Measurements from ENCODE around the gene COMMD4.

The COMMD4 gene

DNA sequence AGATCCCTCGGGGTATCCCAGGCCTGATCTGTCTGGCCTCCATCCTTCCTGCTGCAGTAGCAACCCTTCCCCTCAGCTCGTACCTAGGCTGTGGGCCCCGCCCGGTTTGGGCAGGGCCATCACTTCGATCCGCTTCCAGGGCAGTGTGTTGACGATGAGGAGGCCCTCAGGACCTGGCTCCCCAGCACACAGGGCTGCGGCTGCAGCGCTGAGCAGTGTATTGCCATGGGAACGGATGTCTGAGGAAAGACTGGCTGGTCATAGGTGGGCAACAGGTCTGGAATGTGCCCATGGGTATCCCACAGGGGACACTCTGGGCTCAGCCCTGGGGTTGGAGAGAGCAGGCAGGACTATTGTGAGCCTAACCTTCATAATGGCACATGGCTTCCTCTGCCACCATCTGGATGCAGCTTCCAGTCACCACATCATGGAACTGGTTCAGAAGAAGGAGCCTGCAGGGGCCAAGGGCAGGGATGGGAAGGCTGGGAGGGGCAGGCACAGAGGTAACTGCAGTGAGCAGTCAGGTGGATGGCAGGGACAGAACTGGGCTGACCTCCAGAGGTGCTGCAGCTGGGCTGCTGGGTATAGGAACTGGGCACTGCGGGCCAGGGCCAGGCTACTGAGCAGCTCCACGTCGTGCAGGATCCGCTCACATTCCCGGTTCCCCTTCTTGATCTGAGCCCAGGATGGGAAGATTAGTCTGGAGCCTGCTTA lies 23.8 kb downstream of the COMMD4 start:
- Histone ChIP-seq H3K27me3 (ENCODE audit: control insufficient read depth in 1 of 2, insufficient read depth in 1 of 2, low read length in 2 of 2) (no peaks in the 10 kb centered on the region), H3K4me2 (ENCODE audit: low read length, poor library complexity, severe bottlenecking) (no peak overlapping the region), H3K27ac (ENCODE audit: low read length, poor library complexity, severe bottlenecking) (no peak overlapping the region), H3K23ac (ENCODE audit: low read length in 2 of 2) (no peak overlapping the region), H2BK5ac (ENCODE audit: low read depth, low read length, poor library complexity, severe bottlenecking) (no peak overlapping the region), H2BK15ac (ENCODE audit: low read depth, poor library complexity, severe bottlenecking) (no peak overlapping the region), H3K79me1 (replicated peaks; ENCODE audit: low read length, poor library complexity, severe bottlenecking) (peaks cover 18% of the 10 kb centered on the region), H3K9ac (ENCODE audit: low read length) (no peak overlapping the region), H2BK120ac (ENCODE audit: low read depth, low read length) (no peak overlapping the region), H2AK5ac (ENCODE audit: low read length, severe bottlenecking) (no peak overlapping the region), H3K18ac (ENCODE audit: low read depth in 1 of 2, low read length in 2 of 2) (no peak overlapping the region), H3K9me3 (ENCODE audit: control insufficient read depth, low read length) (no peaks in the 10 kb centered on the region), H3K36me3 (ENCODE audit: control insufficient read depth in 1 of 2, insufficient read depth in 2 of 2, low read depth in 1 of 2, low read length in 2 of 2) (peaks cover 82 to 87% of the 10 kb centered on the region in 2 experiments), H3K4me1 (ENCODE audit: control insufficient read depth, insufficient read depth, low read depth, low read length) (no peaks in the 10 kb centered on the region), H3K14ac (ENCODE audit: low read length in 2 of 2) (no peak overlapping the region), H4K91ac (ENCODE audit: low read length) (no peak overlapping the region), H2AFZ (ENCODE audit: low read depth, low read length) (no peak overlapping the region), H4K8ac (ENCODE audit: low read length) (no peak overlapping the region), H3K4me3 (ENCODE audit: insufficient read depth in 1 of 2, low read depth in 1 of 2, low read length in 2 of 2) (no peak overlapping the region), H3K4ac (ENCODE audit: low read depth in 1 of 2, low read length in 2 of 2) (no peak overlapping the region), H2BK12ac (ENCODE audit: low read length in 2 of 2) (no peak overlapping the region)
- DNase-seq, result no peak
- 96% methylated on average over 15 of the region's 15 CpGs for WGBS

DNA sequence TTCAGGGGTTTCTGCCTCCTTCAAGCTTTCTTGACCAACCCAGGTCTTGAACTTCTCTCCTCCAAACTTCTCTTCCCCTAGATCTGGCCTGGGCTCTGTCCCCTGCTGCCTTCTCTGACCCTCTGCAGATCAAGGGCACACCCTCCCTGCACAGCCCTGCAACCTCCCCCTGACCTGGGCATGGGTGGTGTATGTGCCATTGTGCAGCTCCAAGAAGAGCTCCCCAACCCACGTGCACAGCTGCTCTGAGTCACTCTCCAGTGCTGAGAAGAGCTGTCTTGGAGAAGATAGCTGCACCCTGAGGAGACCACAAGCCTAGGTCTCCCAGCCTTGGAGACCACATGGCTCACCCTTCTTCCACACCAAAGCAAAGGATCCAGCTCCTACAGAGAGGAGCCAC lies 24.5 kb downstream of the COMMD4 start:
- H3K4me1 ChIP-seq (ENCODE audit: control insufficient read depth, insufficient read depth, low read depth, low read length), result no peaks in the 10 kb centered on the region
- no peak overlapping the region for H4K91ac ChIP-seq (ENCODE audit: low read length)
- H2AK5ac ChIP-seq (ENCODE audit: low read length, severe bottlenecking), result no peak overlapping the region
- no peak overlapping the region for H3K27ac ChIP-seq (ENCODE audit: low read length, poor library complexity, severe bottlenecking)
- 92% methylated on average over 1 of the region's 1 CpG for WGBS
- no peak overlapping the region for H2BK120ac ChIP-seq (ENCODE audit: low read depth, low read length)
- DNase-seq, result no peak
- H3K14ac ChIP-seq (ENCODE audit: low read length in 2 of 2), result no peak overlapping the region
- H2BK5ac ChIP-seq (ENCODE audit: low read depth, low read length, poor library complexity, severe bottlenecking), result no peak overlapping the region
- H3K79me1 ChIP-seq (replicated peaks; ENCODE audit: low read length, poor library complexity, severe bottlenecking), result peaks cover 19% of the 10 kb centered on the region
- no peak overlapping the region for H3K23ac ChIP-seq (ENCODE audit: low read length in 2 of 2)
- H3K4me2 ChIP-seq (ENCODE audit: low read length, poor library complexity, severe bottlenecking), result no peak overlapping the region
- no peak overlapping the region for H3K9ac ChIP-seq (ENCODE audit: low read length)
- no peak overlapping the region for H4K8ac ChIP-seq (ENCODE audit: low read length)
- peaks cover 83 to 85% of the 10 kb centered on the region in 2 experiments for H3K36me3 ChIP-seq (ENCODE audit: control insufficient read depth in 1 of 2, insufficient read depth in 2 of 2, low read depth in 1 of 2, low read length in 2 of 2)
- H3K9me3 ChIP-seq (ENCODE audit: control insufficient read depth, low read length), result no peaks in the 10 kb centered on the region
- no peak overlapping the region for H3K4ac ChIP-seq (ENCODE audit: low read depth in 1 of 2, low read length in 2 of 2)
- no peaks in the 10 kb centered on the region for H3K27me3 ChIP-seq (ENCODE audit: control insufficient read depth in 1 of 2, insufficient read depth in 1 of 2, low read length in 2 of 2)
- no peak overlapping the region for H2AFZ ChIP-seq (ENCODE audit: low read depth, low read length)
- H3K4me3 ChIP-seq (ENCODE audit: insufficient read depth in 1 of 2, low read depth in 1 of 2, low read length in 2 of 2), result no peak overlapping the region
- H2BK15ac ChIP-seq (ENCODE audit: low read depth, poor library complexity, severe bottlenecking), result no peak overlapping the region
- H2BK12ac ChIP-seq (ENCODE audit: low read length in 2 of 2), result no peak overlapping the region
- no peak overlapping the region for H3K18ac ChIP-seq (ENCODE audit: low read depth in 1 of 2, low read length in 2 of 2)

DNA sequence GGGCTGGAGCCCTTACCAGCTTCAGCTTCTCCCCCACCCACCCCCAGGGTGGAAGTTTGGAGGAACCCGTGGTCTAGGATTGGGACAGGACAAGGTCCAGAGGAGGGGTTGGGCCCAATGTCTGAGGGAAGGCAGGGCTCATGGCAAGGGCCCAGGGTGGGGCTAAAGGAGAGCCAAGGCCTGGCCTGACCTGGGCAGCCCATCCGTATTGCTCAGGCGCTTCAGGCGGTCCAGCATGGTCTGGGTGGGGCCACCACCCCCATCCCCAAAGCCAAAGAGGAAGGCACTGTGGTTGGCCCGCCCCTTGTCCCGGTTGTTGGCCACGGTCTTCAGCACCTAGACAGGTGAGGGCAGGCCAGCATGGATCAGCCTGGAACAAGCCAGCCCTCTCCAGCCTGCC lies 25.0 kb downstream of the COMMD4 start:
- WGBS, result 99% methylated on average over 6 of the region's 7 CpGs
- H2AK5ac ChIP-seq (ENCODE audit: low read length, severe bottlenecking), result no peak overlapping the region
- no peak overlapping the region for H3K27ac ChIP-seq (ENCODE audit: low read length, poor library complexity, severe bottlenecking)

DNA sequence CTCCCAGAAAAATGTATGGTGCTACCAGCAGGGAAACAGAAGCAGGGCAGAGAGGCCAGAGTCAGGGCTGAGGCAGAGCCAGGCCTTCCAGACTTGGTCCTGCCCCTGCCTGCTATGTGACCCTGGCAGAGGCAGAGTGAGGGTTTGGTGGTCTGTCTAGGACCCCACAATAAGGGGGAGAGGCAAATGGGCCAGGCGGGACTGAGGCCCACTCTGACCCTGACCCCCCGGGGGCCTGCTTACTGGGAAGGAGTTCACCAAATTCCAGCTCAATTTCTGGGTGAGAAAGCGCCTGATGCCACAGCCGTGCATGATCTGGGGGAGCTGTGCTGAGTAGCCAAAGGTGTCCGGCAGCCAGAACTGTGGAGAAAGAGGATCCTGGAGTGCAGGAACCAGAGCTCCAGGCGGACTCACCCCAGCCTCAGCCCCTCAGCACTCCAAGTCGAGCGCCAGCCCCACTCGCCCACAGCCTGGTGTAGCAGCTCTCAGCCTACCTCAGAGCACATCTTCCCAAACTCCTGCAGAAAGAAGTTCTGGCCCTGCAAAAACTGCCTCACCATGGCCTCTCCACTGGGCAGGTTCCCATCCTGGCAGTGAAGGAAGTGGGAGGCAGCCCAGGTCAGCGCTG lies 25.6 kb downstream of the COMMD4 start:
- Histone ChIP-seq H3K4me3 (ENCODE audit: insufficient read depth in 1 of 2, low read depth in 1 of 2, low read length in 2 of 2) (no peak overlapping the region), H3K36me3 (ENCODE audit: control insufficient read depth in 1 of 2, insufficient read depth in 2 of 2, low read depth in 1 of 2, low read length in 2 of 2) (peaks cover 84 to 85% of the 10 kb centered on the region in 2 experiments), H2AFZ (ENCODE audit: low read depth, low read length) (no peak overlapping the region), H3K4me2 (ENCODE audit: low read length, poor library complexity, severe bottlenecking) (no peak overlapping the region), H2BK5ac (ENCODE audit: low read depth, low read length, poor library complexity, severe bottlenecking) (no peak overlapping the region), H4K8ac (ENCODE audit: low read length) (no peak overlapping the region), H3K79me1 (replicated peaks; ENCODE audit: low read length, poor library complexity, severe bottlenecking) (peaks cover 27% of the 10 kb centered on the region), H3K4me1 (ENCODE audit: control insufficient read depth, insufficient read depth, low read depth, low read length) (peaks cover under 1% of the 10 kb centered on the region), H3K27me3 (ENCODE audit: control insufficient read depth in 1 of 2, insufficient read depth in 1 of 2, low read length in 2 of 2) (no peaks in the 10 kb centered on the region), H3K4ac (ENCODE audit: low read depth in 1 of 2, low read length in 2 of 2) (no peak overlapping the region), H3K18ac (ENCODE audit: low read depth in 1 of 2, low read length in 2 of 2) (no peak overlapping the region), H2AK5ac (ENCODE audit: low read length, severe bottlenecking) (no peak overlapping the region), H3K9ac (ENCODE audit: low read length) (no peak overlapping the region), H3K9me3 (ENCODE audit: control insufficient read depth, low read length) (no peaks in the 10 kb centered on the region), H2BK120ac (ENCODE audit: low read depth, low read length) (no peak overlapping the region), H2BK15ac (ENCODE audit: low read depth, poor library complexity, severe bottlenecking) (no peak overlapping the region), H3K27ac (ENCODE audit: low read length, poor library complexity, severe bottlenecking) (no peak overlapping the region), H3K23ac (ENCODE audit: low read length in 2 of 2) (no peak overlapping the region), H4K91ac (ENCODE audit: low read length) (no peak overlapping the region), H2BK12ac (ENCODE audit: low read length in 2 of 2) (no peak overlapping the region), H3K14ac (ENCODE audit: low read length in 2 of 2) (no peak overlapping the region)
- WGBS, result 96% methylated on average over 10 of the region's 10 CpGs
- no peak for DNase-seq

More for the DNA sequence above, 25.0 kb downstream of the COMMD4 start:
- H3K4ac ChIP-seq (ENCODE audit: low read depth in 1 of 2, low read length in 2 of 2), result no peak overlapping the region
- H4K8ac ChIP-seq (ENCODE audit: low read length), result no peak overlapping the region
- H3K18ac ChIP-seq (ENCODE audit: low read depth in 1 of 2, low read length in 2 of 2), result no peak overlapping the region
- H3K4me3 ChIP-seq (ENCODE audit: insufficient read depth in 1 of 2, low read depth in 1 of 2, low read length in 2 of 2), result no peak overlapping the region
- H2BK120ac ChIP-seq (ENCODE audit: low read depth, low read length), result no peak overlapping the region
- H3K9me3 ChIP-seq (ENCODE audit: control insufficient read depth, low read length), result no peaks in the 10 kb centered on the region
- H2BK12ac ChIP-seq (ENCODE audit: low read length in 2 of 2), result no peak overlapping the region
- DNase-seq, result no peak
- no peak overlapping the region for H3K14ac ChIP-seq (ENCODE audit: low read length in 2 of 2)
- peaks cover 84 to 85% of the 10 kb centered on the region in 2 experiments for H3K36me3 ChIP-seq (ENCODE audit: control insufficient read depth in 1 of 2, insufficient read depth in 2 of 2, low read depth in 1 of 2, low read length in 2 of 2)
- no peaks in the 10 kb centered on the region for H3K27me3 ChIP-seq (ENCODE audit: control insufficient read depth in 1 of 2, insufficient read depth in 1 of 2, low read length in 2 of 2)
- no peak overlapping the region for H2BK5ac ChIP-seq (ENCODE audit: low read depth, low read length, poor library complexity, severe bottlenecking)
- no peak overlapping the region for H4K91ac ChIP-seq (ENCODE audit: low read length)
- H2AFZ ChIP-seq (ENCODE audit: low read depth, low read length), result no peak overlapping the region
- peaks cover 22% of the 10 kb centered on the region for H3K79me1 ChIP-seq (replicated peaks; ENCODE audit: low read length, poor library complexity, severe bottlenecking)
- H3K9ac ChIP-seq (ENCODE audit: low read length), result no peak overlapping the region
- H3K23ac ChIP-seq (ENCODE audit: low read length in 2 of 2), result no peak overlapping the region
- no peak overlapping the region for H3K4me2 ChIP-seq (ENCODE audit: low read length, poor library complexity, severe bottlenecking)
- H2BK15ac ChIP-seq (ENCODE audit: low read depth, poor library complexity, severe bottlenecking), result no peak overlapping the region
- no peaks in the 10 kb centered on the region for H3K4me1 ChIP-seq (ENCODE audit: control insufficient read depth, insufficient read depth, low read depth, low read length)

All from mesenchymal stem cell (in vitro differentiated cells and primary cell).